Kidney epithelial cell (primary cell): ENCODE results near the gene SMIM9. TPM values are rescaled to one million over a fixed set of nuclear protein-coding genes. Genes with fewer than 3 reads are reported as not detected.

Experiments
- DNase-seq: peaks from one replicate; pipeline ENCODE4 v3.0.0-alpha.2; 2010; ENCODE audit warnings: low read depth
- H3K27me3 ChIP-seq: 2 replicates; pipeline ENCODE4 v1.6.0; 2011; ENCODE audit warnings: low read length; ENCODE audit not compliant: control insufficient read depth, insufficient read depth
- H3K36me3 ChIP-seq: 2 replicates; pipeline ENCODE4 v1.5.1; 2011; ENCODE audit warnings: low read length; ENCODE audit not compliant: control insufficient read depth, insufficient read depth
- H3K4me3 ChIP-seq: 2 replicates; pipeline ENCODE4 v1.5.1; 2011; ENCODE audit warnings: low read depth, mild to moderate bottlenecking, control low read depth, low read length
- total RNA-seq: library from RNA; depleted of rRNA; stranded (reverse); fragments of >200 nt; gene quantifications from 2 replicates; pipeline ENCODE4 v1.2.3, GENCODE V29; 2015
- TF ChIP-seq, protein P1 (sequence below): IDR thresholded peaks from 2 replicates; pipeline ENCODE4 v1.5.1; 2011; ENCODE audit warnings: mild to moderate bottlenecking, moderate library complexity, low read length, control low read depth, inconsistent platforms; ENCODE audit not compliant: insufficient read depth, poor library complexity, severe bottlenecking

Gene SMIM9
- total RNA-seq, 1 donor from 2014 or later: not detected

DNA sequence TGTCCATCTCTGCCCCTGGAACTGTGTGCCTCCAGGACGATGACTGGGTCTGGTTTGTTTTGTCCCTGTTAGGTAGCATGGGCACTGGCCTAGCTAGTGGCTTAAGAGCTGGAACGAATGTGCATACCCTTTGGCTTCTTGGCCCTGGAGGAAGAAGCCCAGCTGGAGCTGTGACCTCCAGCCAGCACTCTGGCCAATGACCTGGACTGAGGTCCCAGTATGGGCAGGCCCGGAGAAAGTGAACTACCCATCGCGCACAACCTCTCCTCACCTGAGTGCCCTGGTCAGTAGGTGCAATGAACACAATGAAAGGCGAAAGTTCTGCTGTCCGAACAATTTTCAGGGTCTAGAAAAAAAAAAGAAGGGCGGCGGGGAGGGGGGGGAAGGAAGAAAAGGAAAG, 53.5 kb downstream of the SMIM9 start:
- Histone ChIP-seq H3K27me3 (no peaks in the 10 kb centered on the region), H3K4me3 (no peak overlapping the region), H3K36me3 (no peaks in the 10 kb centered on the region)
- TF ChIP-seq, protein P1, sequence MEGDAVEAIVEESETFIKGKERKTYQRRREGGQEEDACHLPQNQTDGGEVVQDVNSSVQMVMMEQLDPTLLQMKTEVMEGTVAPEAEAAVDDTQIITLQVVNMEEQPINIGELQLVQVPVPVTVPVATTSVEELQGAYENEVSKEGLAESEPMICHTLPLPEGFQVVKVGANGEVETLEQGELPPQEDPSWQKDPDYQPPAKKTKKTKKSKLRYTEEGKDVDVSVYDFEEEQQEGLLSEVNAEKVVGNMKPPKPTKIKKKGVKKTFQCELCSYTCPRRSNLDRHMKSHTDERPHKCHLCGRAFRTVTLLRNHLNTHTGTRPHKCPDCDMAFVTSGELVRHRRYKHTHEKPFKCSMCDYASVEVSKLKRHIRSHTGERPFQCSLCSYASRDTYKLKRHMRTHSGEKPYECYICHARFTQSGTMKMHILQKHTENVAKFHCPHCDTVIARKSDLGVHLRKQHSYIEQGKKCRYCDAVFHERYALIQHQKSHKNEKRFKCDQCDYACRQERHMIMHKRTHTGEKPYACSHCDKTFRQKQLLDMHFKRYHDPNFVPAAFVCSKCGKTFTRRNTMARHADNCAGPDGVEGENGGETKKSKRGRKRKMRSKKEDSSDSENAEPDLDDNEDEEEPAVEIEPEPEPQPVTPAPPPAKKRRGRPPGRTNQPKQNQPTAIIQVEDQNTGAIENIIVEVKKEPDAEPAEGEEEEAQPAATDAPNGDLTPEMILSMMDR: no peak
- no peak for DNase-seq

GRCh38 chrX:154779261-154779660, 55.2 kb downstream of the SMIM9 start:
- TF ChIP-seq, protein P1: no peak

DNA sequence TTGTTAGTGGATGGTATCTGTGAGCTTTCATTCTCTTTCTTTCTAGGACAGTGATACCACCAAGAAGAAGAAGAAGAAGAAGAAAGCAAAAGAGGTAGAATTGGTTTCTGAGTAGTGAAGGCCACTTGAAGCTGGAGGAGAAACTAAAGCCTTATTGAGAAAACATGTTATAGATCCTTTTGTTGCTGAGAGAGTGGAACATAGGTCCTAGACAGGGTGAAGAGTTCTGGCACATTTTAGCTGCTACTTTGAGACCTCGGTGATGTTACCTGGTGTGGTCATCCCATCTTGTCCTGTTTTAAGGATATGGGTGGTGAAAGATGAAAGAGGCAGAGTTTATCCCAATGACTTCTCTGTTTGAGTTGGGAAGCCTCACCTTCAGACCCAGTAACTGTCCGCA, 57.7 kb downstream of the SMIM9 start:
- H3K4me3 ChIP-seq: no peak overlapping the region
- no peak for DNase-seq
- H3K36me3 ChIP-seq: peaks cover 1% of the 10 kb centered on the region
- TF ChIP-seq, protein P1: no peak
- H3K27me3 ChIP-seq: no peaks in the 10 kb centered on the region

More at GRCh38 chrX:154779261-154779660, 55.2 kb downstream of the SMIM9 start:
- no peak overlapping the region for H3K4me3 ChIP-seq
- DNase-seq: no peak
- no peaks in the 10 kb centered on the region for H3K27me3 ChIP-seq
- no peaks in the 10 kb centered on the region for H3K36me3 ChIP-seq

DNA sequence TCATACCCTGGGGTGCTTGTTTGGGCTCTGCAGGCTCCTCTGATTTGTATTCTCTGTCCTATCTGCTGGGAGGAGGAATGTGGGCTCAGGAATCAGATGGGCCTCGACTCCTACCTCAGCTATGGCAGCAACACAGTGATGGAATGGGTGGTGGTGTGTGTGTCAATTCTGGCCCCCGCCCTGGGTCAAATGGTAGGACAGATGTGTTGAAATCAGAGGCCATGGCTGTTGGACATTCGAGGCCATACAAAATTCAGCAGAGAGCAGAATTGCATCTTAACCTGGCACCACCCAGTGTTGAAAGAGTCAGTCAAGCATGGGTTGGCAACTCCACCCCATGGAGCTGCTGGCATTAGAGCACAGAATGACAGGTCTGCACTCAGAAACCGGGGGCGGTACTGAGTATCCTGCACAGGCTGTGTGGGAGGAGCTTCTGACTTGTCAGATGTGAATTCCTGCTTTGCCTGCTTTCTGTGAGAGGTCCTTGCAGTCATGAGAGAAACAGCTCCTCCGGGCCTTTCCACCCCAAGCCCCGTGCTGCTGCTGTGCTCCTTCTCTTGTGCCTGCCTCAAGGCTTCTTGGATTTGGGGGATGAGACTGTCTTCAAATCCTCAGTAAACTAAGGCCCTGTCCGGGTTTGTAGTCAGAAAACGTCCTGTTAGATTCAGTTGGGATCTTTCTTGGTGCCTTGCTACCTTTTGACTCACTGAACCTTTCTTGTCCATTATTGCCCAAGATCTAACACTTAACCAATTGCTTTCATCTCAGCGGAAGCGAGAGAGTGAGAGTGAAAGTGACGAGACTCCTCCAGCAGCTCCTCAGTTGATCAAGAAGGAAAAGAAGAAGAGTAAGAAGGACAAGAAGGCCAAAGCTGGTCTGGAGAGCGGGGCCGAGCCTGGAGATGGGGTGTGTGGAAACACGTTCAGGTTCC, 58.8 kb downstream of the SMIM9 start:
- DNase-seq: no peak
- TF ChIP-seq, protein P1: no peak
- no peaks in the 10 kb centered on the region for H3K27me3 ChIP-seq
- H3K4me3 ChIP-seq: no peak overlapping the region
- H3K36me3 ChIP-seq: peaks cover 1% of the 10 kb centered on the region

DNA sequence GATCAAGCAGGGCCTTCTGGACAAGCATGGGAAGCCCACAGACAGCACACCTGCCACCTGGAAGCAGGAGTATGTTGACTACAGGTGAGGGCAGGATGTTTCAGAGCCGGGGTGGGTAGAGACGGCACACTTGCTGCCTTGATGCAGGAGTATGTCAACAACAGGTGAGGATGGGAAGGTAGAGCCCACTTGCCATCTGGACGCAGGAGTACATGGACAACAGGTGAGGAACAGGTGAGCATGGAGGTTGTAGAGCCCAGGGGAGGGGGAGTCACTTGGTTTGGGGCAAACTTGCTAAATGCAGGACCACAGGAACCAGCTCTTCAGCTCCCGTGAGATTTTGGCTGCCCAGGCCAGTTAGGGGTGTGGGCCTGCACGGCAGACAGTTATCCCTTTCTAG, 59.8 kb downstream of the SMIM9 start:
- TF ChIP-seq, protein P1: no peak

More for the DNA sequence above, 59.8 kb downstream of the SMIM9 start:
- Histone ChIP-seq H3K36me3 (peaks cover 1% of the 10 kb centered on the region), H3K4me3 (no peak overlapping the region), H3K27me3 (no peaks in the 10 kb centered on the region)
- DNase-seq: no peak

Other genes starting within 250 kb of the SMIM9 start
- not detected in 2 replicates for gene CTAG1A, start 249.5 kb downstream of the SMIM9 start, total RNA-seq
- gene CTAG1B, start 215.4 kb downstream of the SMIM9 start, total RNA-seq: not detected in 2 replicates
- not detected in 2 replicates for gene CTAG2, start 181.1 kb downstream of the SMIM9 start, total RNA-seq
- 0.42 and 0.82 TPM in 2 replicates for gene GAB3, start 83.6 kb downstream of the SMIM9 start, total RNA-seq
- gene DKC1, start 71.8 kb downstream of the SMIM9 start, total RNA-seq: 32.3 and 43.8 TPM in 2 replicates
- 7.7 and 9.3 TPM in 2 replicates for gene MPP1, start 29.2 kb downstream of the SMIM9 start, total RNA-seq
- 14.9 and 19.0 TPM in 2 replicates for gene F8A1, start 51.7 kb upstream of the SMIM9 start, total RNA-seq
- gene F8, start 188.1 kb upstream of the SMIM9 start, total RNA-seq: 3.1 and 3.3 TPM in 2 replicates
- gene FUNDC2, start 192.2 kb upstream of the SMIM9 start, total RNA-seq: 29.9 and 43.7 TPM in 2 replicates
- gene CMC4, start 236.5 kb upstream of the SMIM9 start, total RNA-seq: 10.5 and 12.2 TPM in 2 replicates
- 0.27 and 1.1 TPM in 2 replicates for gene MTCP1, start 236.5 kb upstream of the SMIM9 start, total RNA-seq
- gene BRCC3, start 236.8 kb upstream of the SMIM9 start, total RNA-seq: 10.8 and 11.8 TPM in 2 replicates